Pancreas (tissue), 10 donors: ENCODE measurements around the gene PLEKHA5. TPM values are rescaled to one million over a fixed set of nuclear protein-coding genes. Genes with fewer than 3 reads are reported as not detected.

Experiments used
- ATAC-seq, 4 donors: fragments of 200-7000 bp; cut with Tn5 transposase; one replicate each; pipeline versions ENCODE4 v1.8.0 to v1.9.1; 2020; ENCODE audit warnings: mild to moderate bottlenecking in 4 of 4, moderate library complexity in 4 of 4
- DNase-seq, 6 donors: peaks; one replicate each; pipeline ENCODE4 v3.0.0-alpha.2; 2020
- FAIRE-seq: peaks from 2 replicates; lab custom pipeline; 2012; peaks lifted over from hg19 to GRCh38; lab: Jason Lieb, UNC
- H3K27ac ChIP-seq, 4 donors: fragments of 200-600 bp; sonication (generic); 1 replicate in 3 of 4; 2 replicates in 1 of 4; pipeline versions ENCODE4 v1.5.0 to v1.8.0; 2020
- H3K27me3 ChIP-seq, 4 donors: fragments of 200-600 bp; one replicate each; pipeline ENCODE4 v1.8.0; 2021
- H3K36me3 ChIP-seq, 3 donors: fragments of 200-600 bp; sonication (generic) in 1 of 3; one replicate each; pipeline versions ENCODE4 v1.5.0 to v1.8.0; 2020 to 2021
- H3K4me1 ChIP-seq, 3 donors: fragments of 200-600 bp; one replicate each; pipeline ENCODE4 v1.8.0; 2021
- H3K4me3 ChIP-seq, 4 donors: fragments of 200-600 bp; sonication (generic) in 2 of 4; one replicate each; pipeline versions ENCODE4 v1.5.0 to v1.8.0; 2020 to 2021
- H3K9me3 ChIP-seq, 4 donors: fragments of 200-600 bp; one replicate each; pipeline ENCODE4 v1.8.0; 2021
- WGBS, 2 donors: extraction: QIAGEN DNeasy Blood & Tissue Kit; methylation state at CpG; one replicate each; pipeline ENCODE4 v1.1.7; 2013; 5-methylcytosine and 5-hydroxymethylcytosine counted together
- intact Hi-C, 3 donors: fragments of 100-400 bp; cut with DNase I; formaldehyde crosslinking; loops; one replicate each; pipeline versions ENCODE4 v1.11.1 to v1.14.2; 2022
- polyA plus RNA-seq, 2 donors: library from polyadenylated mRNA; stranded (reverse); fragments of 200-250 nt; gene quantifications; one replicate each; pipeline ENCODE4 v1.2.3, GENCODE V29; 2013
- total RNA-seq, 6 donors: library from RNA; stranded (reverse); fragmentation: NEBNext Ultra II Directional in 4 of 6; extraction: Animal tissue kit (Norgen Biotek cat#: 25700) in 4 of 6; gene quantifications; one replicate each; pipeline versions ENCODE4 v1.2.1 to v1.2.4, GENCODE V29; 2021 to 2023
- TF ChIP-seq, protein P1 (sequence below), 4 donors: fragments of 200-600 bp; sonication (generic) in 3 of 4; IDR thresholded peaks; one replicate each; pipeline versions ENCODE4 v1.5.0 to v1.8.0; 2021; ENCODE audit warnings: antibody characterized with exemption in 4 of 4
- donor health status: healthy with polysubstance abuse.
- donor health status: DM: no; HTN: no; CAD: no; lungs with moderate emphysema.
- donor health status: DM: no; HTN: no; CAD: no.
- donor health status: control.
- donor health status: control.
- donor health status: Bipolar disorder and iron deficiency.
- donor health status: DM: yes; HTN: yes; CAD: no.
- donor health status: DM: no; HTN: no; CAD: no.
- donor health status: DM: no; HTN: no; CAD: no.
- donor health status: DM: yes; HTN: yes; CAD: no.

The PLEKHA5 gene
- total and polyA plus RNA-seq, 8 donors, result 10.3 to 26.4 (median 17.5) TPM

DNA sequence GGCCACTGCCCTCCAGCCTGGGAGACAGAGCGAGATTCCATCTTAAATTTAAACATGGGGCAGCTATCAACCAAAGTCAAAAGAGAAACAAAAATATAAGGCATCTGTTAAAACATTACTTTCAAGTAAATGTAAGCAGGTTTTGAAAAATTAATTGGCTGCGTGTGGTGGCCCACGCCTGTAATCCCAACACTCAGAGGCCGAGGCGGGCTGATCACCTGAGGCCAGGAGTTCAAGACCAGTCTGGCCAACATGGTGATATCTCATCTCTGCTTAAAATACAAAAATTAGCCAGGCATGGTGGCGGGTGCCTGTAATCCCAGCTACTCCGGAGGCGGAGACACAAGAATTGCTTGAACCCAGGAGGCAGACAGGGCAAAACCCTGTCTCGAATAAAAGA lies 82.7 kb downstream of the PLEKHA5 start:
- 98% methylated on average over 9 of the region's 9 CpGs for WGBS, 2 donors
- TF ChIP-seq, protein P1, sequence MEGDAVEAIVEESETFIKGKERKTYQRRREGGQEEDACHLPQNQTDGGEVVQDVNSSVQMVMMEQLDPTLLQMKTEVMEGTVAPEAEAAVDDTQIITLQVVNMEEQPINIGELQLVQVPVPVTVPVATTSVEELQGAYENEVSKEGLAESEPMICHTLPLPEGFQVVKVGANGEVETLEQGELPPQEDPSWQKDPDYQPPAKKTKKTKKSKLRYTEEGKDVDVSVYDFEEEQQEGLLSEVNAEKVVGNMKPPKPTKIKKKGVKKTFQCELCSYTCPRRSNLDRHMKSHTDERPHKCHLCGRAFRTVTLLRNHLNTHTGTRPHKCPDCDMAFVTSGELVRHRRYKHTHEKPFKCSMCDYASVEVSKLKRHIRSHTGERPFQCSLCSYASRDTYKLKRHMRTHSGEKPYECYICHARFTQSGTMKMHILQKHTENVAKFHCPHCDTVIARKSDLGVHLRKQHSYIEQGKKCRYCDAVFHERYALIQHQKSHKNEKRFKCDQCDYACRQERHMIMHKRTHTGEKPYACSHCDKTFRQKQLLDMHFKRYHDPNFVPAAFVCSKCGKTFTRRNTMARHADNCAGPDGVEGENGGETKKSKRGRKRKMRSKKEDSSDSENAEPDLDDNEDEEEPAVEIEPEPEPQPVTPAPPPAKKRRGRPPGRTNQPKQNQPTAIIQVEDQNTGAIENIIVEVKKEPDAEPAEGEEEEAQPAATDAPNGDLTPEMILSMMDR (IDR thresholded peaks at IDR 0.05), result no peak
- Histone ChIP-seq H3K4me1 (no peaks in the 10 kb centered on the region), H3K36me3 (no peaks in the 10 kb centered on the region), H3K27ac (no peak overlapping the region), H3K4me3 (no peak overlapping the region), H3K9me3 (no peaks in the 10 kb centered on the region), H3K27me3 (no peaks in the 10 kb centered on the region)
- intact Hi-C loops, result no loop called here
- ATAC-seq (no peak), DNase-seq (no peak), FAIRE-seq (no peak)

DNA sequence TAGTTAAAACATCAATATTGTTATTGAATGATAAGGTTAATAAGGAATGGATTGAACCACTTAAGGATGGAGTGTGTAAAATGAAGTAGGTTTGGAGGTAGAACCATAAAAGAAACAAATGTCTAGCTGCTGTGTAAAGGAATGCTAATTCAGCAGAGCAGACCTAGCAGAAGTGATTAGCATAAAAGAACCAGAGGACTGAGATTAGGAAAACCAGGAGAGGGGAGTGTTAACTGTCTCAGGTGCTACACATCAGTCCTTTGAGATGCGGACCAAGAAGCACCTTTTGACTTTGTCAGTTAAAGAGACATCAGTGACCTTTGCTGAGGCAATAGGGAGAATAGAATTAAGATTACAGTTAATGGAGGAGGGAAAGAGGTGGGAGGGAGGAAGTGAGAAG lies 84.5 kb downstream of the PLEKHA5 start:
- TF ChIP-seq, protein P1 (IDR thresholded peaks at IDR 0.05), result no peak
- ATAC-seq (no peak), FAIRE-seq (no peak), DNase-seq (no peak)
- Histone ChIP-seq H3K4me1 (no peaks in the 10 kb centered on the region), H3K9me3 (no peaks in the 10 kb centered on the region), H3K27me3 (no peaks in the 10 kb centered on the region), H3K4me3 (no peak overlapping the region), H3K36me3 (no peaks in the 10 kb centered on the region), H3K27ac (no peak overlapping the region)
- WGBS, 2 donors, result 93 to 97% methylated on average over 1 of the region's 1 CpG
- intact Hi-C loops, result no loop called here

DNA sequence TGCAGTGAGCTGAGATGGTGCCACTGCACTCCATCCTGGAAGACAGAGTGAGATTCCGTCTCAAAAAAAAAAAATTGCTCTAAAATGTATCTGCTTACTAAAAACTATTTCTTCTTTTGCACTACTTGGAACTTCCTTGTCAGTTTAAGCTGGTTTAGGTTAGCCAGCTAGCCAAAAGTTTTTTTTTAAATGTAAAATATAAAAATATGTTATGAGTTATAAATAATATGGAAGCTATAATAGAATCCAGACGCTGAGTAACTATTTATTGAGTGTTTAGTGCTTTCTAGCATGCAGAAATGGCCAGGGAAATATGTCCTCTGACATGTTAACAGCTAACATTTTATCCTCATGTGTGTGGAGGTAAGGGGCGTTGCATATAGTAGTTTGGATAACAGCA lies 85.6 kb downstream of the PLEKHA5 start:
- ATAC-seq, result no peak
- no peak for DNase-seq
- 89 to 92% methylated on average over 3 of the region's 3 CpGs for WGBS, 2 donors
- FAIRE-seq, result no peak
- Histone ChIP-seq H3K4me1 (no peaks in the 10 kb centered on the region), H3K36me3 (no peaks in the 10 kb centered on the region), H3K9me3 (no peaks in the 10 kb centered on the region), H3K27ac (no peak overlapping the region), H3K27me3 (no peaks in the 10 kb centered on the region), H3K4me3 (no peak overlapping the region)
- TF ChIP-seq, protein P1 (IDR thresholded peaks at IDR 0.05), result no peak
- intact Hi-C loops, result no loop called here

DNA sequence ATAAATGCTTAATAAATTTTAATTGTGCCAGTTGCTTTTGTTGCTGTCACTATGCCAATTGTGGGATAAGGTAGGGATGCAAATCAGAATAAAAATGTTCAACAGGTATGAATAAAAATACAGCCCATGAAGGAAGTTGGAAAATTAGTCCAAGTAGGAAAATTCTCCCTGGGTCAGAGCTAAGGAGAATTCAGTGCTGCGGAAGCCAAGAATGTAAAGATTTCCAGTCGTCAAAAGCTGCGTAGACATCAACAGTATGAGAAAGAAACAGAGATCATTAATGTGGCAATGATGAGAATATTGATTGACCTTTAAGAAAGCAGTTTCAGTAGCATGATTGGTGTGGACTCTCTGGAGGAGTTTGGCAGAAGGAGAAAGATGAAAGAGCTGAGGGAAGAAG lies 87.9 kb downstream of the PLEKHA5 start:
- intact Hi-C loops, result no loop called here
- TF ChIP-seq, protein P1 (IDR thresholded peaks at IDR 0.05), result no peak
- no peak for DNase-seq
- Histone ChIP-seq H3K4me3 (no peak overlapping the region), H3K27me3 (no peaks in the 10 kb centered on the region), H3K27ac (no peak overlapping the region), H3K36me3 (no peaks in the 10 kb centered on the region), H3K4me1 (no peaks in the 10 kb centered on the region), H3K9me3 (no peaks in the 10 kb centered on the region)
- ATAC-seq, result no peak
- WGBS, 2 donors, result 85 to 88% methylated on average over 3 of the region's 3 CpGs
- FAIRE-seq, result no peak

DNA sequence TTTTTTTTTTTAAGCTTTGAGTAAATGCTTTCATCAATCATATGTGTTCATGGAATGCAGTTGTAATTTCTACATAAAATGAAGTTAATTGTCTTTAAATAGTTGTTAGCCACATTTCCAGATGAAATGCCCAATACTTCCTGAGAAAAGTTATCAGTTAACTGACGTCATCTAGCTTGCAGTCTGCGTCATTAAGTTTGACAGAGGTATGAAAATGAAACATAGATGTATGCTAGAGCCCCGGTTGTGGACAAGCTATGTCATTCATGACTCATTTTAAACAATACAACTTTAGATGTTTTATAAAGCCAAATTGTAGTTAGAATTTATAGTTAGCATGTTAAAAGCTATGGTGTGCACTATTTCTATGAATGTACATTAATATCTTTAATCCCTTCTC lies 90.7 kb downstream of the PLEKHA5 start:
- H3K4me1 ChIP-seq, result peaks cover 0 to 4% (median 0%) of the 10 kb centered on the region in 3 donors
- H3K36me3 ChIP-seq, result no peaks in the 10 kb centered on the region
- no peaks in the 10 kb centered on the region for H3K27me3 ChIP-seq
- H3K4me3 ChIP-seq, result no peak overlapping the region
- no peak overlapping the region for H3K27ac ChIP-seq
- TF ChIP-seq, protein P1 (IDR thresholded peaks at IDR 0.05), result no peak
- intact Hi-C loops, result no loop called here
- ATAC-seq (no peak), FAIRE-seq (no peak), DNase-seq (no peak)
- 75 to 78% methylated on average over 3 of the region's 3 CpGs for WGBS, 2 donors
- no peaks in the 10 kb centered on the region for H3K9me3 ChIP-seq
